IPS-15b (cell line): Measurements from ENCODE around the gene OLIG1.

Source experiments
- H3K27me3 ChIP-seq: one replicate; pipeline ENCODE4 v1.6.1; 2013; ENCODE audit warnings: low read length; ENCODE audit not compliant: control insufficient read depth, insufficient read depth
- H3K36me3 ChIP-seq: one replicate; pipeline ENCODE4 v1.6.1; 2013; ENCODE audit warnings: low read length; ENCODE audit not compliant: control insufficient read depth, insufficient read depth
- H3K4me1 ChIP-seq: one replicate; pipeline ENCODE4 v1.6.1; 2013; ENCODE audit warnings: mild to moderate bottlenecking, low read length; ENCODE audit not compliant: control insufficient read depth, insufficient read depth
- H3K4me3 ChIP-seq: one replicate; pipeline ENCODE4 v1.5.1; 2013; ENCODE audit warnings: low read depth, low read length
- H3K9ac ChIP-seq: one replicate; pipeline ENCODE4 v1.6.1; 2013; ENCODE audit warnings: low read depth, mild to moderate bottlenecking, low read length
- H3K9me3 ChIP-seq: one replicate; pipeline ENCODE4 v1.6.1; 2013; ENCODE audit warnings: mild to moderate bottlenecking, low read length; ENCODE audit not compliant: control insufficient read depth, insufficient read depth

The OLIG1 gene

GRCh38 chr21:33033094-33033951, 36.6 kb upstream of the OLIG1 start:
- H3K4me3 ChIP-seq, result peak overlapping the region; percentile 35
- H3K36me3 ChIP-seq, result no peaks in the 10 kb centered on the region
- H3K9me3 ChIP-seq, result no peaks in the 10 kb centered on the region
- peaks cover 94% of the 10 kb centered on the region for H3K27me3 ChIP-seq
- peaks cover 16% of the 10 kb centered on the region for H3K4me1 ChIP-seq
- no peak overlapping the region for H3K9ac ChIP-seq

GRCh38 chr21:33033961-33034413, 36.0 kb upstream of the OLIG1 start:
- Histone ChIP-seq H3K4me1 (peaks cover 16% of the 10 kb centered on the region), H3K9ac (no peak overlapping the region), H3K4me3 (peak overlapping the region; percentile 35), H3K9me3 (no peaks in the 10 kb centered on the region), H3K27me3 (peaks cover 89% of the 10 kb centered on the region), H3K36me3 (no peaks in the 10 kb centered on the region)

DNA sequence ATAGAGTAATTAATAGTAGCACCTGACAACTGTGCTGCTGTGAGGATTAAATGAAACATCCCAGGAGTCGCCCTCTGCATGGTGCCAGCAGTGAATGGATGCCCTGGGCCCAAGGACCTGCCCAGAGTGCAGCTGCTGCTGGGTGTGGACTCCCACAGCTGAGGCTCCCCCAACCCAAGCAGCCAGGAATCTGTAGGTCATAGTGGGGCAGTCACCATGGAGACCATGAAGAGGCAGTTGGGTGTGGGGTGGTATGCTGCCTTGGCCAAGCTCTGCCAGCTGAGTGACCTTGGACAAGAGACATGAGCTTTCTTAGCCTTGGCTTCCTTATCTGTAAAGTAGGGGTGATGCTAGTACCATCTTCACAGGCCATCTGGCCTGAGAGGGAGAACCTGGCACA, 34.8 kb upstream of the OLIG1 start:
- peaks cover 81% of the 10 kb centered on the region for H3K27me3 ChIP-seq
- no peaks in the 10 kb centered on the region for H3K9me3 ChIP-seq
- H3K4me1 ChIP-seq, result peaks cover 5% of the 10 kb centered on the region
- no peaks in the 10 kb centered on the region for H3K36me3 ChIP-seq
- H3K4me3 ChIP-seq, result no peak overlapping the region
- no peak overlapping the region for H3K9ac ChIP-seq

DNA sequence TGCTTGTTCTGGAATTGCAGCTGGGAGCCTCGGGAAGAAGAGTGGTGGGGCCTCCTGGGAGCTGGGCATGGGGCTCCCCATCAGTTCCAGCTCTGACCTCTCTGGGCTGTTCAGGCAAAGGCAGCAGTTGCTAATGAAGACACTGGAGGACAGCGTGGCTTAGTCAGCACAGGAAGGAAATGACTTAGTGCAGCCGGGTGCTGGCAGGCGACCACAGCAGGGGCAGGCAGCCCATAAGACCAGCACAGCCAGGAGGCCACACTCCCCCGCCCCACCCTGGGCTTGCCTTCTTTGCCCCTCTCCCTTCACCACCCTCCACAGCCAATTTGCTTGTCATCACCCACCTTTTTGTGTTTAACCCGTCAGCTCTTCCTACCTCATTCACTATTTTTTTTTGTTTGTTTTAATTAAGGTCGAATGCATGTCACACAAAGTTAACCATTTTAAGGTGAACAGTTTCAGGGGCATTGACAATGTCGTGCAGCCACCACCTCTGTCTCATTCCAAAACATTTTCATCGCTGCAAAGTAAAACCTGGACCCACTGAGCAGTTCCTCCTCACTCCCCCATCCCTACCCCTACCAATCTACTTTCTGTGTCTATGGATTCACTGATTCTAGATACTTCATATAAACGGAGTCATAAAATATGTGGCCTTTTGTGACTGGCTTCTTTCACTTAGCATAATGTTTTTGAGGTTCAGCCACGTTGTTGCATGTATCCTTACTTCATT, 33.3 kb upstream of the OLIG1 start:
- Histone ChIP-seq H3K9ac (no peak overlapping the region), H3K9me3 (no peaks in the 10 kb centered on the region), H3K4me1 (peaks cover 5% of the 10 kb centered on the region), H3K36me3 (no peaks in the 10 kb centered on the region), H3K27me3 (peaks cover 72% of the 10 kb centered on the region), H3K4me3 (no peak overlapping the region)

GRCh38 chr21:33037501-33037900, 32.4 kb upstream of the OLIG1 start:
- no peak overlapping the region for H3K9ac ChIP-seq
- H3K9me3 ChIP-seq, result no peaks in the 10 kb centered on the region
- H3K36me3 ChIP-seq, result no peaks in the 10 kb centered on the region
- H3K4me1 ChIP-seq, result peaks cover 5% of the 10 kb centered on the region
- H3K4me3 ChIP-seq, result no peak overlapping the region
- peaks cover 65% of the 10 kb centered on the region for H3K27me3 ChIP-seq

DNA sequence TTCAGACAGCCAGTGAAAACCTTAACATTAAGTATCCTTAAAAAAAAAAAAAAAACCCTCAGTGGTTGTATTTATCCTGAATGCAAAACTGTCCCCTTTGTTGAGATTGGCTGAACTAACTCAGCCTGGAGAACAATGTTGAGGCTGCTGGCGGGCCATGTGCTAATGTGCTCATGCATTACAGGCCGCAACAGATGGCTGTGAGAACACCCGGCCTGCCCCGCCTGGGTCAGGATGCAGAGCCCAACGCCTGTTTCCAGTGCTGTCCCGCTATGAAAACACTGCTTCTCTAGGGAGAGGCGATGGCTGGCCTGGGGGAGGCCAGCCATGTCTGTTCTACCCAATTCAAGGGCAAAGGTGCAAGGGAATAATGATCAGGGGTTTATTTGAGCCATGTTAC, 30.4 kb upstream of the OLIG1 start:
- H3K27me3 ChIP-seq, result peaks cover 58% of the 10 kb centered on the region
- no peak overlapping the region for H3K4me3 ChIP-seq
- H3K9me3 ChIP-seq, result no peaks in the 10 kb centered on the region
- H3K4me1 ChIP-seq, result peaks cover 5% of the 10 kb centered on the region
- H3K9ac ChIP-seq, result no peak overlapping the region
- no peaks in the 10 kb centered on the region for H3K36me3 ChIP-seq

DNA sequence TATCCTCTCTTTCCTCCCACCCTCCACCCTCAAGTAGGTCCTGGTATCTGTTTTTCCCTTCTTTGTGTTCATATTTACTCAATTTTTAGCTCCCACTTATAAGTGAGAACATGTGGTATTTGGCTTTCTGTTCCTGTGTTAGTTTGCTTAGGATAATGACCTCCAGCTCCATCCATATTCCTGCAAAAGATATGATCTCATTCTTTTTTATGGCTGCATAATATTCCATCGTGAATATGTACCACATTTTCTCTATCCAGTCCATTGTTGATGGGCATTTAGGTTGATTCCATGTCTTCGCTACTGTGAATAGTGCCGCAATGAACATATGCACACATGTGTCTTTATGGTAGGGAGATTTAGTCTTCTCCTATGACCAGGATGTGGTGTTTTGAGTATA, 29.7 kb upstream of the OLIG1 start:
- no peak overlapping the region for H3K9ac ChIP-seq

DNA sequence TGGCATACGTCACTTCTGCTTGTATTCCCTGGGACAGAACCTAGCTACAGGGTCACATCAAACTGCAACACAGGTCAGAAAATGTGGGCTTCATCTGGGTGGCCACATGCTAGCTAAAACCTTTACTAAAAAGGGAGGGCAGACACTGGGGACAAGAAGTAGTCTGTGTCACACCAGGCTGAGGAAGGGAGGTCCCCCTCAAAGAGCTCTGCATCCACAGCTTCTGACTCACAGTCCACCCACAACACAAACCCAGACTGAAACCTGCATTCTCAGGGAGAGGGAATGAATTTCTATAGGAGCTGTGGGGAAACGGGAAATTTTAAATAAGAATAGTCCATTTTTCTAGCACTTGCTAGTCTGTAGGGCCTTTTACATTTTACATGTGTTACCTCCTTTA, 28.0 kb upstream of the OLIG1 start:
- Histone ChIP-seq H3K9ac (no peak overlapping the region), H3K36me3 (no peaks in the 10 kb centered on the region), H3K9me3 (no peaks in the 10 kb centered on the region), H3K27me3 (peaks cover 44% of the 10 kb centered on the region), H3K4me1 (peaks cover 6% of the 10 kb centered on the region), H3K4me3 (no peak overlapping the region)

More for the DNA sequence above, 29.7 kb upstream of the OLIG1 start:
- H3K9me3 ChIP-seq, result no peaks in the 10 kb centered on the region
- H3K27me3 ChIP-seq, result peaks cover 51% of the 10 kb centered on the region
- H3K36me3 ChIP-seq, result no peaks in the 10 kb centered on the region
- peaks cover 5% of the 10 kb centered on the region for H3K4me1 ChIP-seq
- H3K4me3 ChIP-seq, result no peak overlapping the region

DNA sequence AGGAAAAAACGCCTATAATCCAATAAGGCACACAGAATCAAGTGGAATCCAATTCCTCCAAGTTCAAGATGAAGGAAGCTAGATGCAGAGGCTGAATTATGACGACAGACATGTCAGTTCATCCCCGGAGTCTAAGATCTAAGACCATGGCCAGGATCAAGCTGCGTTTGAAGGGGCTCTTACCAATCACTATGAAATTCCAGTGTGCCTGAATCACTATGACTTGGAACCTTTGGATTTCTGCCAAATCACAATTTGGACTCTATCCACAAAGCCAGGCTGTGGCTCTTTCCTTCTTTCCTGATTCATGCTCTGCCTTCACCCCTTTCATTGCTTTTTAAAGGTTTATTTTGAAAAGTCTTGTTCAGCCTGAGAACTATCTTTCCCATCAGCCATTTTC, 27.1 kb upstream of the OLIG1 start:
- H3K4me3 ChIP-seq, result no peak overlapping the region
- peaks cover 6% of the 10 kb centered on the region for H3K4me1 ChIP-seq
- H3K27me3 ChIP-seq, result peaks cover 43% of the 10 kb centered on the region
- H3K9ac ChIP-seq, result no peak overlapping the region
- no peaks in the 10 kb centered on the region for H3K9me3 ChIP-seq
- H3K36me3 ChIP-seq, result no peaks in the 10 kb centered on the region

- H3K4me1 ChIP-seq, result peaks cover 6% of the 10 kb centered on the region
- no peak overlapping the region for H3K9ac ChIP-seq
- H3K4me3 ChIP-seq, result no peak overlapping the region
- peaks cover 43% of the 10 kb centered on the region for H3K27me3 ChIP-seq
- H3K36me3 ChIP-seq, result no peaks in the 10 kb centered on the region
- no peaks in the 10 kb centered on the region for H3K9me3 ChIP-seq
These were observed 23.5 kb upstream of the OLIG1 start for GRCh38 chr21:33046455-33046854.

DNA sequence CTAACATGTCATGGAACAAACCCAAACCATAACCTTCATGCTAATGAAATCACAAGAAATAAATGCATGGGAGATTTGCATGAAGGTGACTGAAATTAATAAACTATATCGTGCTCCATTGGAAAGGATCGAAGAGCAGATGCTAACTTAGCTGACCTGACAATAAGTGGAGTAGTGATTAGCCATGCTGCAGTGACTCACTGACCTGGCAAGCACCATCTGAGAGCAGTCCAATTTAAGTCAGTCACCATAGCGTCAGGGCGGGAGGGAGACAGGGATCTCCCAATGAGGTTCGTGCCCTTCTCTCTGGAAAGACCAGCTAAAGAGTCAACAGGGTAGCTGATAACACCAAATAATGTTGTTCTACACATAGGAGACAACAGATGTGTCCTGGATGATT, 22.7 kb upstream of the OLIG1 start:
- Histone ChIP-seq H3K9me3 (no peaks in the 10 kb centered on the region), H3K4me1 (peaks cover 6% of the 10 kb centered on the region), H3K27me3 (peaks cover 39% of the 10 kb centered on the region), H3K36me3 (no peaks in the 10 kb centered on the region), H3K9ac (no peak overlapping the region), H3K4me3 (no peak overlapping the region)

DNA sequence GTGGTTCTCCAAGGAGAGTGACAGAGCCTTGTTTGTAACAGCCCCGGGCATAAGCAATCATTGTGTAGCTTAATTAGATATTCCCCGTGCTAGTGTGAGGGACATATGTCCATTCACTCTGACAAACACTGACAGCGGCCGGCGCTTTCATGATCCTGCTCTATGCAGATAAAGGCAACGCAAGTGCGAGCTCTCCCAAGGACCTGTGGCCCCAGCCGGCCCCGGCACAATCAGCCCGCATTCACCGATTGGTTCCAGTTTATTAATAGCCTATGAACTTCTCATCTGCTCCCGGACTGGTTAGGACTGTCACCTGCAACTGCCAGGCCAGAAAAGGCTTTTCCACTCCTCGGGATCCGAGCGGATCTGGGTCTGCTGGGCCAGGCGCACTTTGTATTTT, 18.0 kb upstream of the OLIG1 start:
- no peaks in the 10 kb centered on the region for H3K9me3 ChIP-seq
- H3K36me3 ChIP-seq, result no peaks in the 10 kb centered on the region
- H3K27me3 ChIP-seq, result peaks cover 27% of the 10 kb centered on the region
- H3K4me1 ChIP-seq, result no peaks in the 10 kb centered on the region
- H3K4me3 ChIP-seq, result no peak overlapping the region
- H3K9ac ChIP-seq, result no peak overlapping the region
